A172 (cell line): ENCODE results near the gene HIBADH. TPM values are rescaled to one million over a fixed set of nuclear protein-coding genes. Genes with fewer than 3 reads are reported as not detected.
"Not testable (repeated sequence)": the region's sequence is repeated elsewhere in the genome, so short reads cannot be mapped to it uniquely, and the experiment has no call there.

Experiments used
- DNase-seq: peaks from one replicate; pipeline ENCODE4 v3.0.0-alpha.2; 2015; ENCODE audit warnings: low spot score
- total RNA-seq: library from RNA; depleted of rRNA; stranded (reverse); fragments of >200 nt; shearing (Covaris generic); gene quantifications from 2 replicates; pipeline ENCODE4 v1.2.3, GENCODE V29; 2014; rRNA removed

The HIBADH gene
- total RNA-seq, 1 experiment from 2014 or later = 123 TPM

- not testable (repeated sequence) for DNase-seq
Measured at GRCh38 chr7:27501879-27502278, 160.8 kb downstream of the HIBADH start.

DNA sequence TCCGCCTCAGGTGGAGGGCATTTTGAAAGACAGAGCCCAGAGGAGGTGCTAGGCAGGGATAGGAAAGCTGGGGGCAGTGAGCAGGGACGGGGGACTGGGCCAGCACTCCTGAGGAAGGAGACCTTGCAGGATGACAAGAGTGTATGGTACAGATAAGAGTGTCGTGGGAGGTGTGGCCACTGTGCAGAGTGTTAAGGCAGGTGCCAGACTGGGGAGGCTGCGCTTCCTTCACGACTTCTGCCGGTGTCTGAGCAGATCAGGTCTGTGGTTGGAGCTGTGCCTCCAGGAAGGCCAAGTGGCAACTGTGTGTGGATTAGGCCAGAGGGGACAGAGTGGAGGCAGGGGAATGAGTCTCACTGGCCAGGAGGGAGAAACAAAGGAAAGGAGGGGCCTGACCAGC is 161.7 kb downstream of the HIBADH start:
- no peak for DNase-seq

GRCh38 chr7:27492224-27492623 is 170.5 kb downstream of the HIBADH start:
- no peak for DNase-seq

DNA sequence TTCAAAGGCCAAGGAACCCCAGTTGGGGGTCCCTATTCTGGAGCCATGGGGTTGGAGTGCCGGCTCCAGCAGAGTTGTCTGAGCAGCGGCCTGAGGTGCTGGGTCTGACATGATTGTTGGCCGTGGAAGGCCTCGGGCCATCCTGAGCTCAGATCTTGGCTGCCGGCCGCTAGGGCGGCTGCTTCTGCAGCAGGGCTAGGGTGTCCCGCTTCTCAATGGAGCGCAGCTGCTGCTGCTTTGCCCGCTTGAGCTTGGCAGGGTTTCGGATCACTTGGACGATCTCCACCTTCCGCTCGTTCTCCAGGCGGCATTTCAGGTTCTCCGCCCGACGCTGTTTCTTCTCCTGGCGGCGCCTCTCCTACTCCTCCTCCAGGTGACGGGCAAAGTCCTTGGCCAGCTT is 171.1 kb downstream of the HIBADH start:
- DNase-seq = no peak

DNA sequence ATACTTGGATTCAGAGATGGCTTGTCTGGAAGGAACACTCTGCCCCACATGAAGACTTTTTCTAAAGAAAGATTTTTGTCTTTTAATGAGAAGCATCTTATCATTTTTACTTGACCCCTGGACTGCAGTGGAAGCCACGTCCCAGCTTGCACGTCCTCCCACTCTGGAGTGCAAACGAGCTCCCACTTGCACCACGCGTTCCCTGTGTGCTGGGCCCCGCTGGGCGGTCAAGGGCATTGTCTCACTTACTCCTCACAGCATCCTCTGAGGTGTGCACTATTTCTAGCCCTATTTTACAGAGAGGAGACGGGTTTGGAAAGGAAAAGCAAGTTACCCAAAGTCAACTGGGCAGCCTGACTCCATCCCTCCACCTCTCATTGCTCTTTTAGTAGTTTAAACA is 175.2 kb downstream of the HIBADH start:
- no peak for DNase-seq

DNA sequence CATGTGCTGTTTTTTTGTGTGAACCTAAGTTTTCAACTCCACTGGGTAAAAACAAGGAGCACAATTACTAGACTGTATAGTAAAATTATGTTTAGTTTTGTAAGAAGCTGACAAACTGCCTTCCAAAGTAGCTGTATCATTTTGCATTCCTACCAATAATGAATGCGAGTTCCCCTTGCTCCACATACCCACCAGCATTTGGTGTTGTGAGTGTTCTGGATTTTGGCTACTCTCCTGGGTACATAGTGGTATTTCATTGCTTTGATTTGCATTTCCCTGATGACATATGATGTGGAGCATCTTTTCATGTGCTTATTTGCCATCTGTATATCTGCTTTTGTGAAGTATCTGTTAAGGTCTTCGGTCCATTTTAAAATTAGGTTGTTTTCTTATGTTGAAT is 178.2 kb downstream of the HIBADH start:
- no peak for DNase-seq

DNA sequence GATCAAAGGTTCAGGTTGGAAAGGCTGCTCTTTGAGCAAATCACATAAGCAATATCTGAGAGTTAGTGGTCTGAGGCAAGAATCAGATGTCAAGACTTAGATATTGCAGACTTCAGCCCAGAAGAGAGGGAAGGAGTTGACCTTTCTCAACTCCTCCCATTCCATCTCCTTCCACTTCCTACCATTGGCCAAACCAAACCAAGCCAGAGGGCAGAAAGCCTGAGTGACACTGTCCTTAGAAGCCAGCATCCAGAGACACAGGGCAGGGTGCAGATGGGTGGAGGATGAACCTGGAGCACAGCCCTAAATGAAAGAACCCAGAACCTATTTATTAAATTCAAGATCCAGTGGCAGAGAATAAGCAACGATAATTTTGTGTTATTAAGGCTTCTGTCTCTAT is 180.5 kb downstream of the HIBADH start:
- DNase-seq = no peak

GRCh38 chr7:27478556-27478955 is 184.1 kb downstream of the HIBADH start:
- DNase-seq = no peak

DNA sequence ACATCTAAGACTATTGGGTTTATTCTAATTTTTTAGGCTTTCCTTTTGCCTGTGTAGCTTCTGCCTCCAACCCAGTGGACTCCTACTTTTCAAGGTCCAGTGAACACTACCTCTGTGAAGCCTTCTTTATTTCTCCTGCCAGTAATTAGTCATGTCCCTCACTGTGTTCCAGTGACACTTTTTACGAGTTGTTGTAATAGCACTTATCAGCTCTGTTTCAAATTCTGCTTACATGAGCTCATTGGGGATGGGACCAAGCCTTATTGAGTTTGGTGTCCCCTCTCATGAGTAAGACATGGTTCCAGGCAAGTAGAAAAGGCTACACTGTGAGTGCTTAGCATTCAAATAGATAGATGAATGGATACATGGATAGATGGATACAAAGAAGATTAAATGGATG is 184.6 kb downstream of the HIBADH start:
- no peak for DNase-seq

- DNase-seq = no peak
Measured at GRCh38 chr7:27476493-27476892, 186.2 kb downstream of the HIBADH start.

Other genes starting within 250 kb of the HIBADH start
- gene TAX1BP1, start 77.3 kb upstream of the HIBADH start, total RNA-seq = 159 and 174 TPM in 2 replicates